ENCODE data around the gene GPAT3.

The GPAT3 gene

GRCh38 chr4:83581411-83582288 is 45.7 kb downstream of the GPAT3 start:
- no peaks in the 10 kb centered on the region for H3K4me1 Mint-ChIP-seq
- no peaks in the 10 kb centered on the region for H3K27me3 Mint-ChIP-seq (ENCODE audit: low read depth)
- H3K27ac Mint-ChIP-seq, result no peak overlapping the region
- TF ChIP-seq CTCF (IDR thresholded peaks at IDR 0.05; ENCODE audit: unreplicated experiment in 3 of 3), result no peak
- no peaks in the 10 kb centered on the region for H3K36me3 Mint-ChIP-seq (ENCODE audit: low read depth)
- H3K4me3 Mint-ChIP-seq, result no peak overlapping the region
- no peaks in the 10 kb centered on the region for H3K9me3 Mint-ChIP-seq

- no peaks in the 10 kb centered on the region for H3K4me1 Mint-ChIP-seq
- no peaks in the 10 kb centered on the region for H3K27me3 Mint-ChIP-seq (ENCODE audit: low read depth)
- no peaks in the 10 kb centered on the region for H3K36me3 Mint-ChIP-seq (ENCODE audit: low read depth)
- H3K4me3 Mint-ChIP-seq, result no peak overlapping the region
- H3K27ac Mint-ChIP-seq, result no peak overlapping the region
- no peak for TF ChIP-seq CTCF (IDR thresholded peaks at IDR 0.05; ENCODE audit: unreplicated experiment in 3 of 3)
- H3K9me3 Mint-ChIP-seq, result no peaks in the 10 kb centered on the region
Observed at GRCh38 chr4:83582289-83582785, 46.4 kb downstream of the GPAT3 start.

- TF ChIP-seq CTCF (IDR thresholded peaks at IDR 0.05; ENCODE audit: unreplicated experiment in 3 of 3), result no peak
- Mint-ChIP-seq H3K4me3 (no peak overlapping the region), H3K9me3 (no peaks in the 10 kb centered on the region), H3K27me3 (ENCODE audit: low read depth) (no peaks in the 10 kb centered on the region), H3K4me1 (peaks cover 7% of the 10 kb centered on the region), H3K36me3 (ENCODE audit: low read depth) (no peaks in the 10 kb centered on the region), H3K27ac (no peak overlapping the region)
Observed at GRCh38 chr4:83585982-83586508, 50.1 kb downstream of the GPAT3 start.

GRCh38 chr4:83589279-83589678 is 53.4 kb downstream of the GPAT3 start:
- H3K36me3 Mint-ChIP-seq (ENCODE audit: low read depth), result no peaks in the 10 kb centered on the region
- no peaks in the 10 kb centered on the region for H3K27me3 Mint-ChIP-seq (ENCODE audit: low read depth)
- H3K9me3 Mint-ChIP-seq, result no peaks in the 10 kb centered on the region
- no peak for TF ChIP-seq CTCF (IDR thresholded peaks at IDR 0.05; ENCODE audit: unreplicated experiment in 3 of 3)
- peak overlapping the region in 1 of 3 experiments; percentile 3 for H3K27ac Mint-ChIP-seq
- H3K4me1 Mint-ChIP-seq, result peaks cover 7% of the 10 kb centered on the region
- no peak overlapping the region for H3K4me3 Mint-ChIP-seq

GRCh38 chr4:83591056-83591455 is 55.1 kb downstream of the GPAT3 start:
- no peaks in the 10 kb centered on the region for H3K9me3 Mint-ChIP-seq
- peaks cover 7% of the 10 kb centered on the region for H3K4me1 Mint-ChIP-seq
- TF ChIP-seq CTCF (IDR thresholded peaks at IDR 0.05; ENCODE audit: unreplicated experiment in 3 of 3), result no peak
- H3K36me3 Mint-ChIP-seq (ENCODE audit: low read depth), result no peaks in the 10 kb centered on the region
- no peaks in the 10 kb centered on the region for H3K27me3 Mint-ChIP-seq (ENCODE audit: low read depth)
- H3K27ac Mint-ChIP-seq, result no peak overlapping the region
- H3K4me3 Mint-ChIP-seq, result no peak overlapping the region
